GM19240 (cell line): Measurements from ENCODE around the gene NOS3.

Source experiments
- DNase-seq: peaks from one replicate; pipeline ENCODE4 v3.0.0; 2011; ENCODE audit warnings: low spot score; ENCODE audit not compliant: insufficient read length

NOS3 gene

DNA sequence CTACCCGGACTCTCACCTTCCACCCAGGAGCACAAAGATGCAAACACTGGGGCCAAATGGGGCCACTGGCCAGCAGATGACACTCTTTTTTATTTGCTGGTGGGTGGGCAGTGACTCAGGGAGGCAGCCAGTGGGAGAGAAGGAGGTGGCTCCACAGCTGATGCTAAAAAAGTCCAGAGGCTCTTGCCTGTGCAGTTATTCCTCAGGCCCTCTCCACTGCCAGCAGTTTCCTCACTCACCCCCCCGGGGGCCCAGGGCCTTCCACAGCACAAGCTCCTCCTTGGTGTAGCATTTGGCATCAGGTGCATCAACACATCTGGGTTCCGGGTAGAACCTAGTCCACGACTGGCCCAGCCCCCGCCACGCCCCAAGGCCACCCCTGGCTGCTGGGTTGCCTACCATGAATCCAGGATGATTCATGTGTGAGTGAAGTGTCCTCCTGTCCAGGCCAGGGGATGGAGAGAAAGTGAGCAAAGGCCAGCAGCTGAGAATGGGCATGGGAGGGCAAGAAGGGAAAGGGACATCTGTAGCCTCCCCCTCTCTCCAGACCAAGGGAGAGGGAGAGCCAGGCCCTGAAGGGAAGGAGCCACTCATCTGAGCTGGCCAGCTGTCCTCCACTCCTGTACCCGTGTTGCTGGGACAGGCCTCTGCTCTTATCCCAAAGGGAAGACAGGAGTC, 11.0 kb upstream of the NOS3 start:
- DNase-seq: no peak

DNA sequence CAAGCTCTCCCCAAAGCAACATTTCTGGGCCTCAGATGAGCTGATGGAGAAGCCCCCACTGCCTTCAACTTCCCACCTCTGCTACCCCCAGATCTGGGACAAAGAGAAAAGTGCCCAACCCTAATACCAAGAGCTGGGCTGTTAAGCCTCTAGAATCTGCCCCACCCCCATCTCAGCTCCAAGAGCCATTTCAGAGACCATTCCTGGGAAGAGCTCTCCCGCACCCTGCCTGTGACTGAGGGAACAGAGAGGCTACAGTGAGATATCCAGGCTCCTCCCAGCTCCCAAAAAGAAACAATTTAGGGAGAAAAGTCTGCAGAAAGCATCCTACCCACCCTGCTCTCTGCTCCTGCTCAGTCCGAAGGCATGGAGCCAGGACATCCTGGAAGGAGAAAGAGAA, 10.2 kb upstream of the NOS3 start:
- DNase-seq: no peak

DNA sequence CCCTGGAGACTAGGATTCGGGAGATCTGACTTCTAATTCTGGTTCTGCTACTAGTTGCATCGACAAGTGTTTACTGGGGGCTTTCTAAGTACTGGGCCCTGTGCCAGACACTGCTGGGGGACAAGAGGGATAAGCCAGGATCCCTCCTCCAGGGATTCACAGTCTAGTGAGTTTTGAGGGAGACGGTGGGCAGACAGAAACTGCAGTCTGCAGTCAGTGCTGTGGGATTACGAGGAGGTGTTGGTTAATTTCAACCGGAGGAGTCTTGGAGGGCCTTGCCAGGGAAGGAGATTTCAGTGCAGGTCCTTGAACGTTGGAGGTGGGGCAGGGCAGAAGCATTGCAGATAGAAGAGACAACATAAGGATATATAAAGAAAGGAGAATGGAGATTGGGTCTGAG, 9.2 kb upstream of the NOS3 start:
- no peak for DNase-seq

DNA sequence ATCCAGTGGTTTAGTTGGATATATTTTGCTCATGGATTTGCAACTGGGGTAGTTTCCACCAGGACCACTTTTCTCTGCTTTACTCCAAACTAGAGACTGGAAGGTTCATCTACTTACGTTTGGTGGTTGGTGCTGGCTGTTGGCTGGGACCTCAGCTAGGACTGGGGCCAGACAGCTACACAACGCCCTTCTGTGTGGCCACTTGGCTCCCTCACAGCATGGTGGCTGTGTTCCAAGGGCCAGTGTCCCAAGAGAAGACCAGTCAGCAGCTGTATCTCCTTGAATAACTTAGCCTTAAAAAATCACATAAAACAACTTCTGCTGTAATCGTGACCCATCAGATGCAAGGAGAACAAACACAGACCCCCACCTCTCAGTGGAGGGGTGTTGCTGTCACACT, 8.5 kb upstream of the NOS3 start:
- DNase-seq: no peak

- DNase-seq: no peak
These were observed 6.9 kb upstream of the NOS3 start for GRCh38 chr7:150983893-150984368.

DNA sequence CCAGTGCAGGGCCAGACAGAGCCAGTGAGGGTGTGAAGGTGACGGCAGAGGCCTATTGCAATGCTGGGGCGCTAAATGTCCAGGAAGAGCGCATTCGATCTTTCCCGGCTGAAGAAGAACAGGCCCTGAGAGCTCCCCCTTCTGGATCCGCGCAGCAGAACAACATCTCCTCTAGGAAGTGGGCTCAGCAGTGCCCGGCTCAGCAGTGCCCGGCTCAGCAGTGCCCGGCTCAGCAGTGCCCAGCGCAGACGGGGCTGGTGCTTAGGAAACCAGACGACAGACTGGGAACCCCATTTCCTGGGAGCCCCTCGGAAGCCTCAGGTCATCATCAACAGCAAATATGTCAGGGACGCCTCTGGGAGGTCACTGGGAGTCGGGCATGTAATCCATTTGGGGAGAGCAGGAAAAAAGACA, 4.7 kb upstream of the NOS3 start:
- peak; percentile 50 for DNase-seq

GRCh38 chr7:150986556-150986955, 4.3 kb upstream of the NOS3 start:
- no peak for DNase-seq

GRCh38 chr7:150988230-150989226, 2.3 kb upstream of the NOS3 start:
- peak; percentile 69 for DNase-seq

- no peak for DNase-seq
These were observed 1.4 kb upstream of the NOS3 start for GRCh38 chr7:150989456-150989855.

DNA sequence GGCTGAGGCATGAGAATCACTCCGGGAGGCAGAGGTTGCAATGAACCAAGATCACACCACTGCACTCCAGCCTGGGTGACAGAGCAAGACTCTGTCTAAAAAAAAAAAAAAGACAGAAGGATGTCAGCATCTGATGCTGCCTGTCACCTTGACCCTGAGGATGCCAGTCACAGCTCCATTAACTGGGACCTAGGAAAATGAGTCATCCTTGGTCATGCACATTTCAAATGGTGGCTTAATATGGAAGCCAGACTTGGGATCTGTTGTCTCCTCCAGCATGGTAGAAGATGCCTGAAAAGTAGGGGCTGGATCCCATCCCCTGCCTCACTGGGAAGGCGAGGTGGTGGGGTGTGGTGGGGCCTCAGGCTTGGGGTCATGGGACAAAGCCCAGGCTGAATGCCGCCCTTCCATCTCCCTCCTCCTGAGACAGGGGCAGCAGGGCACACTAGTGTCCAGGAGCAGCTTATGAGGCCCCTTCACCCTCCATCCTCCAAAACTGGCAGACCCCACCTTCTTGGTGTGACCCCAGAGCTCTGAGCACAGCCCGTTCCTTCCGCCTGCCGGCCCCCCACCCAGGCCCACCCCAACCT, 1.3 kb downstream of the NOS3 start:
- DNase-seq: no peak

DNA sequence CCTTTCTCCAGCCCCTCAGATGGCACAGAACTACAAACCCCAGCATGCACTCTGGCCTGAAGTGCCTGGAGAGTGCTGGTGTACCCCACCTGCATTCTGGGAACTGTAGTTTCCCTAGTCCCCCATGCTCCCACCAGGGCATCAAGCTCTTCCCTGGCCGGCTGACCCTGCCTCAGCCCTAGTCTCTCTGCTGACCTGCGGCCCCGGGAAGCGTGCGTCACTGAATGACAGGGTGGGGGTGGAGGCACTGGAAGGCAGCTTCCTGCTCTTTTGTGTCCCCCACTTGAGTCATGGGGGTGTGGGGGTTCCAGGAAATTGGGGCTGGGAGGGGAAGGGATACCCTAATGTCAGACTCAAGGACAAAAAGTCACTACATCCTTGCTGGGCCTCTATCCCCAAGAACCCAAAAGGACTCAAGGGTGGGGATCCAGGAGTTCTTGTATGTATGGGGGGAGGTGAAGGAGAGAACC, 2.1 kb downstream of the NOS3 start:
- no peak for DNase-seq

DNA sequence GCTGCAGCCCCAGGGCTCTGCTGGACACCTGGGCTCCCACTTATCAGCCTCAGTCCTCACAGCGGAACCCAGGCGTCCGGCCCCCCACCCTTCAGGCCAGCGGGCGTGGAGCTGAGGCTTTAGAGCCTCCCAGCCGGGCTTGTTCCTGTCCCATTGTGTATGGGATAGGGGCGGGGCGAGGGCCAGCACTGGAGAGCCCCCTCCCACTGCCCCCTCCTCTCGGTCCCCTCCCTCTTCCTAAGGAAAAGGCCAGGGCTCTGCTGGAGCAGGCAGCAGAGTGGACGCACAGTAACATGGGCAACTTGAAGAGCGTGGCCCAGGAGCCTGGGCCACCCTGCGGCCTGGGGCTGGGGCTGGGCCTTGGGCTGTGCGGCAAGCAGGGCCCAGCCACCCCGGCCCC, 2.7 kb downstream of the NOS3 start:
- DNase-seq: no peak

GRCh38 chr7:150994141-150994837, 3.5 kb downstream of the NOS3 start:
- no peak for DNase-seq

GRCh38 chr7:150994838-150995510, 4.2 kb downstream of the NOS3 start:
- no peak for DNase-seq

GRCh38 chr7:150996376-150997074, 5.7 kb downstream of the NOS3 start:
- no peak for DNase-seq

GRCh38 chr7:150997075-150997511, 6.3 kb downstream of the NOS3 start:
- DNase-seq: no peak

- DNase-seq: no peak
These were observed 7.0 kb downstream of the NOS3 start for GRCh38 chr7:150997817-150998216.

DNA sequence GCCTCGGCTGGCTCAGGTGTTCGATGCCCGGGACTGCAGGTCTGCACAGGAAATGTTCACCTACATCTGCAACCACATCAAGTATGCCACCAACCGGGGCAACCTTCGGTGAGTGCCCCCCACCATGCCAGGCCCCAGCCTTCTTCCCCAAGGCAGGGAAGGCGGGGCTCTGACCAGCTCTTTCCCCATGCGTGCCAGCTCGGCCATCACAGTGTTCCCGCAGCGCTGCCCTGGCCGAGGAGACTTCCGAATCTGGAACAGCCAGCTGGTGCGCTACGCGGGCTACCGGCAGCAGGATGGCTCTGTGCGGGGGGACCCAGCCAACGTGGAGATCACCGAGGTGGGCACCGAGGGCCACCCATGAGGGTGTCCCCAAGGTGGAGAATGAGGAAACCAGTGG, 7.5 kb downstream of the NOS3 start:
- no peak for DNase-seq

DNA sequence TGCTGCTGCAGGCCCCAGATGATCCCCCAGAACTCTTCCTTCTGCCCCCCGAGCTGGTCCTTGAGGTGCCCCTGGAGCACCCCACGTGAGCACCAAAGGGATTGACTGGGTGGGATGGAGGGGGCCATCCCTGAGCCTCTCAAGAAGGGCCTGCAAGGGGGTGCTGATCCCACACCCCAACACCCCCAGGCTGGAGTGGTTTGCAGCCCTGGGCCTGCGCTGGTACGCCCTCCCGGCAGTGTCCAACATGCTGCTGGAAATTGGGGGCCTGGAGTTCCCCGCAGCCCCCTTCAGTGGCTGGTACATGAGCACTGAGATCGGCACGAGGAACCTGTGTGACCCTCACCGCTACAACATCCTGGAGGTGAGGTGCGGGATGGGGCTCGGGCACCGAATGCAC, 8.2 kb downstream of the NOS3 start:
- DNase-seq: no peak
